Bronchial epithelial cell (primary cell): ENCODE data around the gene CTNS. TPM values are rescaled to one million over a fixed set of nuclear protein-coding genes. Genes with fewer than 3 reads are reported as not detected.
A peak's percentile ranks its signal among the peaks of the same experiment; 100 is the strongest.

Source experiments
- DNase-seq: peaks from one replicate; pipeline ENCODE4 v3.0.0-alpha.2; 2010; ENCODE audit warnings: low read depth
- FAIRE-seq: peaks from 2 replicates; lab custom pipeline; 2011; peaks lifted over from hg19 to GRCh38; lab: Jason Lieb, UNC
- H3K27me3 ChIP-seq: 2 replicates; pipeline ENCODE4 v1.5.1; 2011; ENCODE audit warnings: low read length; ENCODE audit not compliant: control insufficient read depth, insufficient read depth
- H3K36me3 ChIP-seq: 2 replicates; pipeline ENCODE4 v1.5.1; 2011; ENCODE audit warnings: low read length; ENCODE audit not compliant: control insufficient read depth, insufficient read depth
- H3K4me3 ChIP-seq: 2 replicates; pipeline ENCODE4 v1.5.1; 2011; ENCODE audit warnings: mild to moderate bottlenecking, low read depth, low read length, control low read depth
- CTCF ChIP-seq: IDR thresholded peaks from 2 replicates; pipeline ENCODE4 v1.5.1; 2011; ENCODE audit warnings: mild to moderate bottlenecking, moderate library complexity, low read length, control low read depth, inconsistent platforms; ENCODE audit not compliant: insufficient read depth, severe bottlenecking
- total RNA-seq: library from RNA; depleted of rRNA; stranded (reverse); fragments of >200 nt; gene quantifications from 2 replicates; pipeline ENCODE4 v1.2.1, GENCODE V29; 2014

Gene CTNS
- total RNA-seq, 1 donor from 2014 or later = 31.3 TPM

GRCh38 chr17:3693829-3694231, 57.3 kb downstream of the CTNS start:
- Histone ChIP-seq H3K27me3 (no peaks in the 10 kb centered on the region), H3K4me3 (no peak overlapping the region), H3K36me3 (no peaks in the 10 kb centered on the region)
- DNase-seq (no peak), FAIRE-seq (no peak)
- TF ChIP-seq CTCF = no peak

- TF ChIP-seq CTCF = no peak
- Histone ChIP-seq H3K27me3 (no peaks in the 10 kb centered on the region), H3K36me3 (no peaks in the 10 kb centered on the region), H3K4me3 (peak overlapping the region; percentile 40)
- no peak for FAIRE-seq
- DNase-seq = no peak
Observed at GRCh38 chr17:3695129-3695722, 58.7 kb downstream of the CTNS start.

- H3K36me3 ChIP-seq = no peaks in the 10 kb centered on the region
- FAIRE-seq = no peak
- H3K4me3 ChIP-seq = peak within 1 kb of the TSS; percentile 40
- no peak for DNase-seq
- no peaks in the 10 kb centered on the region for H3K27me3 ChIP-seq
- no peak for TF ChIP-seq CTCF
Observed at GRCh38 chr17:3695723-3696411, 59.3 kb downstream of the CTNS start, which contains the start of gene P2RX5. P2RX5 (minus strand) TSS chr17:3696155; CDS start chr17:3696005, 150 bp downstream.

GRCh38 chr17:3697103-3697476, 60.5 kb downstream of the CTNS start:
- TF ChIP-seq CTCF = no peak
- FAIRE-seq (no peak), DNase-seq (no peak)
- Histone ChIP-seq H3K36me3 (no peaks in the 10 kb centered on the region), H3K4me3 (no peak overlapping the region), H3K27me3 (no peaks in the 10 kb centered on the region)

GRCh38 chr17:3698139-3698538, 61.6 kb downstream of the CTNS start:
- FAIRE-seq = no peak
- no peak for TF ChIP-seq CTCF
- Histone ChIP-seq H3K4me3 (no peak overlapping the region), H3K27me3 (no peaks in the 10 kb centered on the region), H3K36me3 (no peaks in the 10 kb centered on the region)
- no peak for DNase-seq
